Measurements from ENCODE around the gene ERBB2. TPM values are rescaled to one million over a fixed set of nuclear protein-coding genes. Genes with fewer than 3 reads are reported as not detected.

ERBB2 gene
- total and polyA plus RNA-seq, 10 of the 15 experiments (the other 5 are each of a cell fraction or from before 2014, with no cell fraction given), result 0.39 to 7.0 (median 4.3) TPM

DNA sequence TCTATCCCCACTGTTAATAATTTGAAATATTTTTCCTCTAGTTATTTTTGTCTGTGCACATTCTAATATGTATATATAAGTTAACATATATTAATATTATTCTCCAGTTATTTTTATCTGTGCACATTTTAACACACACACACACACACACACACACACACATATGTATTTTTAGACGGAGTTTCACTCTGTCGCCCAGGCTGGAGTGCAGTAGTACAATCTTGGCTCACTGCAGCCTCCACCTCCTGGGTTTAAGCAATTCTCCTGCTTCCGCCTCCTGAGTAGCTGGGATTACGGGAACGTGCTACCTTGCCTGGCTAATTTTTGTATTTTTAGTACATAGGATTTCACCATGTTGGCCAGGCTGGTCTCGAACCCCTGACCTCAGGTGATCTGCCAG, 17.8 kb downstream of the ERBB2 start:
- H3K27ac ChIP-seq (ENCODE audit: control insufficient read depth, insufficient read depth), result no peak overlapping the region
- H3K27me3 ChIP-seq (replicated peaks in 1 of 2; ENCODE audit: control insufficient read depth in 2 of 2, insufficient read depth in 2 of 2, low read length in 1 of 2), result no peaks in the 10 kb centered on the region
- ChIA-PET RAD21 (ENCODE audit: unreplicated experiment) (no interaction called here), SMC1A (ENCODE audit: uncharacterized antibody, unreplicated experiment) (no interaction called here), CTCF (interaction anchor here (1.1 kb wide), 1 partner anchor 83 kb away, joined by 3 read pairs; no protein-coding TSS in a partner anchor), POLR2A (no interaction called here)
- WGBS (ENCODE audit: insufficient coverage, insufficient replicate concordance, low lambda C conversion rate, missing lambda C conversion rate), result 77% methylated on average over 6 of the region's 6 CpGs
- no peak overlapping the region for H3K9ac ChIP-seq (ENCODE audit: control insufficient read depth, insufficient read depth, low read length)
- H3K79me2 ChIP-seq (ENCODE audit: control insufficient read depth, insufficient read depth, low read length), result no peaks in the 10 kb centered on the region
- TF ChIP-seq NBN (IDR thresholded peaks at IDR 0.05) (no peak), ATF7 (IDR thresholded peaks at IDR 0.05; ENCODE audit: low read depth) (no peak), MTA2 (IDR thresholded peaks at IDR 0.05; ENCODE audit: low read depth) (no peak), JUNB (IDR thresholded peaks at IDR 0.05) (no peak), BMI1 (IDR thresholded peaks at IDR 0.05; ENCODE audit: borderline replicate concordance) (no peak), SIX5 (IDR thresholded peaks at IDR 0.05; ENCODE audit: low read depth, low read length, severe bottlenecking) (no peak), ZNF384 (IDR thresholded peaks at IDR 0.05; ENCODE audit: borderline replicate concordance, low read depth, low read length) (no peak), CHD1 (IDR thresholded peaks at IDR 0.05; ENCODE audit: low read depth, low read length) (no peak), ZNF274 (IDR thresholded peaks at IDR 0.05; ENCODE audit: insufficient read depth, insufficient read length) (no peak), PAX8 (IDR thresholded peaks at IDR 0.05) (no peak)
- TF ChIP-seq, protein P1, sequence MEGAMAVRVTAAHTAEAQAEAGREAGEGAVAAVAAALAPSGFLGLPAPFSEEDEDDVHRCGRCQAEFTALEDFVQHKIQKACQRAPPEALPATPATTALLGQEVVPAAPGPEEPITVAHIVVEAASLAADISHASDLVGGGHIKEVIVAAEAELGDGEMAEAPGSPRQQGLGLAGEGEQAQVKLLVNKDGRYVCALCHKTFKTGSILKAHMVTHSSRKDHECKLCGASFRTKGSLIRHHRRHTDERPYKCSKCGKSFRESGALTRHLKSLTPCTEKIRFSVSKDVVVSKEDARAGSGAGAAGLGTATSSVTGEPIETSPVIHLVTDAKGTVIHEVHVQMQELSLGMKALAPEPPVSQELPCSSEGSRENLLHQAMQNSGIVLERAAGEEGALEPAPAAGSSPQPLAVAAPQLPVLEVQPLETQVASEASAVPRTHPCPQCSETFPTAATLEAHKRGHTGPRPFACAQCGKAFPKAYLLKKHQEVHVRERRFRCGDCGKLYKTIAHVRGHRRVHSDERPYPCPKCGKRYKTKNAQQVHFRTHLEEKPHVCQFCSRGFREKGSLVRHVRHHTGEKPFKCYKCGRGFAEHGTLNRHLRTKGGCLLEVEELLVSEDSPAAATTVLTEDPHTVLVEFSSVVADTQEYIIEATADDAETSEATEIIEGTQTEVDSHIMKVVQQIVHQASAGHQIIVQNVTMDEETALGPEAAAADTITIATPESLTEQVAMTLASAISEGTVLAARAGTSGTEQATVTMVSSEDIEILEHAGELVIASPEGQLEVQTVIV (IDR thresholded peaks at IDR 0.05; ENCODE audit: borderline replicate concordance, partially characterized antibody), result no peak
- TF ChIP-seq, protein P2, sequence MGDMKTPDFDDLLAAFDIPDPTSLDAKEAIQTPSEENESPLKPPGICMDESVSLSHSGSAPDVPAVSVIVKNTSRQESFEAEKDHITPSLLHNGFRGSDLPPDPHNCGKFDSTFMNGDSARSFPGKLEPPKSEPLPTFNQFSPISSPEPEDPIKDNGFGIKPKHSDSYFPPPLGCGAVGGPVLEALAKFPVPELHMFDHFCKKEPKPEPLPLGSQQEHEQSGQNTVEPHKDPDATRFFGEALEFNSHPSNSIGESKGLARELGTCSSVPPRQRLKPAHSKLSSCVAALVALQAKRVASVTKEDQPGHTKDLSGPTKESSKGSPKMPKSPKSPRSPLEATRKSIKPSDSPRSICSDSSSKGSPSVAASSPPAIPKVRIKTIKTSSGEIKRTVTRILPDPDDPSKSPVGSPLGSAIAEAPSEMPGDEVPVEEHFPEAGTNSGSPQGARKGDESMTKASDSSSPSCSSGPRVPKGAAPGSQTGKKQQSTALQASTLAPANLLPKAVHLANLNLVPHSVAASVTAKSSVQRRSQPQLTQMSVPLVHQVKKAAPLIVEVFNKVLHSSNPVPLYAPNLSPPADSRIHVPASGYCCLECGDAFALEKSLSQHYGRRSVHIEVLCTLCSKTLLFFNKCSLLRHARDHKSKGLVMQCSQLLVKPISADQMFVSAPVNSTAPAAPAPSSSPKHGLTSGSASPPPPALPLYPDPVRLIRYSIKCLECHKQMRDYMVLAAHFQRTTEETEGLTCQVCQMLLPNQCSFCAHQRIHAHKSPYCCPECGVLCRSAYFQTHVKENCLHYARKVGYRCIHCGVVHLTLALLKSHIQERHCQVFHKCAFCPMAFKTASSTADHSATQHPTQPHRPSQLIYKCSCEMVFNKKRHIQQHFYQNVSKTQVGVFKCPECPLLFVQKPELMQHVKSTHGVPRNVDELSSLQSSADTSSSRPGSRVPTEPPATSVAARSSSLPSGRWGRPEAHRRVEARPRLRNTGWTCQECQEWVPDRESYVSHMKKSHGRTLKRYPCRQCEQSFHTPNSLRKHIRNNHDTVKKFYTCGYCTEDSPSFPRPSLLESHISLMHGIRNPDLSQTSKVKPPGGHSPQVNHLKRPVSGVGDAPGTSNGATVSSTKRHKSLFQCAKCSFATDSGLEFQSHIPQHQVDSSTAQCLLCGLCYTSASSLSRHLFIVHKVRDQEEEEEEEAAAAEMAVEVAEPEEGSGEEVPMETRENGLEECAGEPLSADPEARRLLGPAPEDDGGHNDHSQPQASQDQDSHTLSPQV (IDR thresholded peaks at IDR 0.05), result no peak
- TF ChIP-seq, protein P3, sequence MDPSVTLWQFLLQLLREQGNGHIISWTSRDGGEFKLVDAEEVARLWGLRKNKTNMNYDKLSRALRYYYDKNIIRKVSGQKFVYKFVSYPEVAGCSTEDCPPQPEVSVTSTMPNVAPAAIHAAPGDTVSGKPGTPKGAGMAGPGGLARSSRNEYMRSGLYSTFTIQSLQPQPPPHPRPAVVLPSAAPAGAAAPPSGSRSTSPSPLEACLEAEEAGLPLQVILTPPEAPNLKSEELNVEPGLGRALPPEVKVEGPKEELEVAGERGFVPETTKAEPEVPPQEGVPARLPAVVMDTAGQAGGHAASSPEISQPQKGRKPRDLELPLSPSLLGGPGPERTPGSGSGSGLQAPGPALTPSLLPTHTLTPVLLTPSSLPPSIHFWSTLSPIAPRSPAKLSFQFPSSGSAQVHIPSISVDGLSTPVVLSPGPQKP (IDR thresholded peaks at IDR 0.05; ENCODE audit: low read depth, low read length), result no peak
- H3K4me2 ChIP-seq (ENCODE audit: control insufficient read depth, insufficient read depth), result no peak overlapping the region
- no peaks in the 10 kb centered on the region for H3K9me3 ChIP-seq (replicated peaks; ENCODE audit: control insufficient read depth, insufficient read depth, low read length)
- FAIRE-seq (no peak), ATAC-seq (no peak), DNase-seq (ENCODE audit: low read depth, low spot score) (no peak)
- no peaks in the 10 kb centered on the region for H3K36me3 ChIP-seq (ENCODE audit: control insufficient read depth in 2 of 2, insufficient read depth in 2 of 2, low read length in 1 of 2)
- no TSS peak for BruUV-seq (replicated peaks)
- no peak overlapping the region for H3K4me3 ChIP-seq
- H2AFZ ChIP-seq (ENCODE audit: control insufficient read depth, low read depth, low read length), result no peak overlapping the region
- no peaks in the 10 kb centered on the region for H3K4me1 ChIP-seq (ENCODE audit: control insufficient read depth, insufficient read depth, low read length)
- H4K20me1 ChIP-seq (ENCODE audit: control insufficient read depth, insufficient read depth), result no peaks in the 10 kb centered on the region
- in situ Hi-C loops (cut with MboI) (no loop called here), intact Hi-C loops (cut with micrococcal nuclease; ENCODE audit: unreplicated experiment) (no loop called here)
